ENCODE data around the gene TATDN2.

DNA sequence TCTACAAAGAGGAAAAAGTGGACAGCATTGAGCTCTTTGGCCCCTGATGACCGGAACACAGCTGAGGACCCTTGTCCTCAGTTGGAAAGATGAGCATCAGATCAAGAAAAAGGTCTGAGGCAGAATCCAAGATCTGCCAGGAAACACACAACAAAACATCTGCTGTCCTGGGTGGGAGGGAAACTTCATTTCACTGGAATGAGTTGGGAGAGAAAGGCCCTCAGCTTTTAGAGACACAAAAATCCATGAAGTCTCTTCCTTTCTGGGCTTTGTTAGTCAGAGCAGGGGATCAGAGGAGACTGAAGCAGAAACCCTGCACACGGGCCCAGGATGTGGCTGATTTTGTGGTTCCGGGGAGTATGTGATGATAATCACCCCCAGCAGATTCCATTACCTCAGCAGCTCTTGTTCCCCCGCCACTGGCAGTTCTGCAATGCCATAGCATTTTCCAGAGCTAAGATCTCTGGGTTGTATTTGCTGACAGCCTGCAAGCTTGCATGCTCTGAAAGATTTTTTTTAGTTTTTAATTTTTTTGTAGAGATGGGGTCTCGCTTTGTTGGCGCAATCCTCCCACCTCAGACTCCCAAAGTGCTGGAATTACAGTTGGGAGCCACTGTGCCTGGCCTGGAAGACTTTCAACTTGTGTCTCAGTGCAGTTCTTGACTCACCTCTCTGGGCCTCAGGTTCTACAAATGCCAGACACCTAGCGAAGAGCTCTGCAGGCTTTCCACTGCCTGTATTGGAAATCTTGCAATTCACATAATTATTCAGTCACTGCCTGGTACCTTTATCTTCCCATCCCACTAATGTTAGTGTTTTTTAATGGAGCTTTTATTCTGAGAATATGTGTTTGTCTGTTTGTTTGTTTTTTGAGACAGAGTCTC is 5.8 kb upstream of the TATDN2 start:
- TF ChIP-seq EZH2 (IDR thresholded peaks at IDR 0.05) (no peak), POLR2AphosphoS5 (IDR thresholded peaks at IDR 0.05; ENCODE audit: borderline replicate concordance, low read depth, low read length) (no peak), FOXP2 (optimal IDR thresholded peaks at IDR 0.05; ENCODE audit: control extremely low read depth, extremely low read length, insufficient read depth) (no peak)
